HG03139 (cell line): ENCODE results near the gene KCNMB2.

Experiments used
- ATAC-seq: cut with Tn5 transposase; IDR thresholded peaks from one replicate; pipeline ENCODE4 v1.9.1; 2021; ENCODE audit not compliant: unreplicated experiment

Gene KCNMB2

DNA sequence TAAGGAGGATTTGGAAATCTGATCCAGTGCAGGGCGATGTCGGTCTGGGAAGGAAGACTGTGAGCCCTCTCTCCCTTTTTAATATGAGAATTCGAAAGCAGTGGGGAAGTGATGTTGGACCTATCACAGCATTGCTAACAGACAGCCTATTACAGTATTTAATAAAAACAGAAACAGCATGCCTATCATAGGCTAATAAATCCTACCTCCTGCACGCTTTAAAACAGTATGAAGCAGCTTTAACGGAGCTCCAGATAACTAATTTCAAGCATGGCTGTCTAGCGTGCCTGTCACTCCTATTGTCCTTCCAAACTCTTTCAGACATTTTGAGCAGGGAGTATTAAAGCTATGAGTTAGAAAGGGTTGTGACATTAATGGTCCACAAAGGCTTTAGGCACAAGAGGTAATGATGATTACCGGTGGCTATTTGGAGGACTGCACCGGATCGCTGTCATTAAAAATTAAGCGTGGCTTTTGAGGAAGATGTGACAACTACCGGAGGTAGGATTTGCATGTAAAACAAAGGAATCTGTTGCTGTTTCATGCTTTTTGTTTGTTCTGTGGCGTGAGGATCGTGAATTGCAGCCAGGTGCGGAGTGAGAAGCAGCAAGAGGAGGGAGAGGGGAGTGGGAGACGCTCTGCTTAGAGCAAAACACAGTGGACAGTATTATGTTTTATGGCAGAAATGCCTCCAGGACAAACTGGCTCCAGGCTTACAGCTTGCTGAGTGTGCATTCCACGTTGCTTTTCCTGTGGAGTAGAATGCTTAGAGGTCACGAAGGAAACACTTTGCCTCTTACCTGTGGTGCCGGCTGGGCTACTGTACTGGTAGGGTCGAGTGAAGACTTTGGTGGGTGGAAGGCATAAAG, at the start of gene KCNMB2:
Gene KCNMB2, plus strand, starts transcription at position 226 of the 869 bp plus-strand sequence.
- no peak for ATAC-seq

DNA sequence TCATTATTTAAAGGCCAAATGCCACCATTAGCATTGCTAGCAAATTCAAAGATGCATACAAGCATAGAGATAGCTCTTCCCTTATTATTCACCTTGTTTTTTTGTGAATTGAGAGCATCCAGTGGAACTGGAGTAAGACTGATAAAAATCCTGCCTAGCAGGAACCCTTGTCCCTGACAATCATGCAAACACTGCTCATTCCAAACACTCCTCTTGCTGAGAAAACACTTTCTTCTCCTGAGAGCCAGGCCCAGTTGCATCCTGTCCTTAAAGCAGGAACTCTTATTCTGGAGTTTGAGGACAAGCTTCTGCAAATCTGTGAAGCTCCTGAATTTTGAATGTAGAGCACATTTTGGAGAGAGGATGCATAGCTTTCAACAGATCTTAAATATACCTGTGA, 49.3 kb upstream of the KCNMB2 start:
- no peak for ATAC-seq

DNA sequence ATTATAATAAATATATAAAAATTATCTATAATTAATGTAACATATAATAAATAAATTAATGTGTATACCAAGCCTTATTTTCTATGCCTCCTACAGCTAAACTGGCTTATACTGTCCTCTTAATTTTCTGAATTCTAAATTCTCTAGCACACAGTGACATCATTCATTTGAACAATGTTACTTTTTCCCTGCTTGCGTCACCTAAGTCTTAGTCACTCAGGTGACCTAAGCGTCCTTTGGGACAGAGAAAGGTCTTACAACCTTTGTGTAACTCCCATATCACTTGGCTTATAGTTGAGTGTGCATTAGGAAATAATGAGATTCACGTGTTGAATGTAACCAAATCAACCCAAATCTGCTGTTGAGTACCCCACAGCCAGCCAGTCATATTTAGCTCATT, 48.5 kb upstream of the KCNMB2 start:
- no peak for ATAC-seq

DNA sequence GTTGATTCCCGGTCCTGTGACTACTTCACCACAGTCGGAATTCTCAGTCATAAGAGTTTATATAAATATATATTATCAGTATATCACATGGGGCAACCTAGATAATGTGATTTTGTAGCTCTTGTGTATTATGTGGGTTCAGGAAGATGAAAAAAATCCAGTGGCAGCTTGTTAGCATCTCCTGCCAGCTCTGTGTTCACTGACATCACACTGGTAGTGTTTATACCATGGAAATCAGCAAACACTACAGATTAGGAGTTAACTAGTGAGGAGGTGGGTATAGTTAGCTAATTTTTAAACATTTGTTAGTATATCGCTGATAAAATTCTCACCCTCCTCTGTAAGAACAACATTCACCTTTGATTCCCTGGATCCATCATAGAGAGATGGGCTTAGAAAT, 44.5 kb upstream of the KCNMB2 start:
- no peak for ATAC-seq

DNA sequence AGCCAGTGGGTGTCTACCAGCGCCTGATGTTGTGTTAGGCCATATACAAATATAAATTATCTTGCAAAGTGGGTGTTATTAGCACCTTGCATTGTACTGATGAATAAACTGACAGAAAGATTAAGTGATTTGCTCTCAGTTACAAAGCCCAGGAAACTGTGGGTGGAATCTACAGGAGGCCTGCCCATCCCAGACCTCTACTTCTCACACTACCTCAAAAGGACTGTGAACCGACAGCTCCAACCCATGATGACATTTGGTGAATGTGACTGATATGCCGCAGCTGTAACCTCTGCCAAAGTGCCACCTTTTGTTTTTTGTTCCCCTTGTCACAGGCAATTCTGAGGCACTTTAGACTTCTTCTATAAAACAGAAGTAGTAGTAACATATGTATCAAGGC, 43.7 kb upstream of the KCNMB2 start:
- no peak for ATAC-seq

DNA sequence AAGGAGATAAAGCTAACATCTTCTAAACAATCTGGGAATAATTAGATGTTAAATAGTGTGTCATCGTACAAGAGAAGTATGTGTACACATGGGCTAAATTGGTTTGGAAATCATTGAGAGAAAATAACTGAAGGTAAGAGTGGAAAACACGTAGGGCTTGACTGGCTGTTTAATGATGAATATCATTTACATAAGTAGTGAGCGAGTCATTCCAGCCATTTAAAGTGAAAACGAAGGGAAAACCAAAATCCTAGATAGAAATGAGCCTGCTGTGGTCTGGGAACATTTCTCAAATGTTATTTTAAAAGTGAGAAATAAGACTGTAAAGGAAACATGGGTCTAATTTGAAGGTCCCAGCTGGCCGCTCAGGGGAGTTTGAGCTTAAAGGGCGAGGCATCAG, 41.9 kb upstream of the KCNMB2 start:
- ATAC-seq: no peak

DNA sequence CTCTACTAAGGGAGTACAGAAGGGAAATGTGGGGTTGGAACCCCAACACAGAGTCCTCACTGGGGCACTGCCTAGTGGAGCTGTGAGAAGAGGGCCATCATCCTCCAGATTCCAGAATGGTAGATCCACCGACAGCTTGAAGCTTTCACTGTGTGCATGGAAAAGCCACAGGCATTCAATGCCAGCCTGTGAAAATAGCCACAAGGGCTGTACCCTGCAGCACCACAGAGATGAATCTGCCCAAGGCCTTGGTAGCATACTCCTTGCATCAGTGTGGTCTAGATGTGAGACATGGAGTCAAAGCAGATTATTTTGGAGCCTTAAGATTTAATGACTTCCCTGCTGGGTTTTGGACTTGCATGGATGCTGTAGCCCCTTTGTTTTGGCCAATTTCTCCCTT, 39.3 kb upstream of the KCNMB2 start:
- ATAC-seq: no peak

DNA sequence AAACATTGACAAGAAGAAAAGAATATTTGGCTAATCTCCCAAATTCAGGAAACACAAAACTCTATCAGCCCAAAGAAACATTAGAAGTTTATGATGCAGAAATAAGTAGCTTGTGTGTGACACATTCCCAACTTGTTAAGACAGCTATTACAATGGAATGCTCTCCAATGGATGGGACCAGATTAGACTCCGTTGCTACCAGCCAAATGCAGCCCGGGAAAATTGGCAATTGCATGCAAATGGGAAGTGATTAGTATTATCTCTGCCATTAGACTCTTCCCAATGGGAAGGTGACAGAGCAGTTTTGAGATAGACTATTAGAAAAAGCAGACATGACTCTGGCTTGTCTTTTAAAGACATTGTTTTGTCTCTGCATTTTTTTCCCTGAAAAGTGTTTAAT, 37.4 kb upstream of the KCNMB2 start:
- ATAC-seq: no peak

DNA sequence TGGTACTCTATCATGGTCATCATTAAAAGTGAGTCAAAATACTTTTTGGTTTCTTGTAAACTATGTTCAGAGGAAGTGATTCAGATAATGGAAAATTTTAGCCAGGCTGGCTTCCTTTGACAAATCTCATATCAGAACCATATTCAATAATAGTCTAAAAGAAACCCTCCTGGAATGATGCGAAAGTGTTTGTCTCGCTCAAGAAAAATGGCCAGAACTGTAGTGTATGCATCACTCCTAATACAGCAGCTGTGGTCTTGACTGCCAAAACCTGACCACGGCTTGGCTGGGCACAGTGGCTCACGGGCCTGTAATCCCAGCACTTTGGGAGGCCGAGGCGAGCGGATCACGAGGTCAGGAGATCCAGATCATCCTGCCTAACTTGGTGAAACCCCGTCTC, 35.6 kb upstream of the KCNMB2 start:
- ATAC-seq: no peak

DNA sequence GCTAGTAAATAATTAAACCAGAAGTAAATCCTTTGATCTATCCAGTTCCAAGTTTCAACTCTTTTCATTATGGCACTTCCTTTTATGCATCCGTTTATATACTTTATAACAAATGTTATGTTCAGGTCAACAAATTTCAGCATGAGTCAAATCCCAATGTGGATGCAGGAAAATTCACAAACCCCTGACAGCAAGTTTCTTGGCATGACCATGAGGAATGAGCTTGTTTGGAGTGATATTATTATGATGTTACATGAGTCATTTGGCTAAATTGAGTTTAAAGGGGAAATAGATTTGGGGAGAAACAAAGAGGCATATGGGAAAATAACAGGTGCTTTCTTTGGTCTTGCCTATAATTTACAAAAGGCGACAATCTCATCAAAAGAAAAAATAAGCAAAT, 32.1 kb upstream of the KCNMB2 start:
- ATAC-seq: no peak

DNA sequence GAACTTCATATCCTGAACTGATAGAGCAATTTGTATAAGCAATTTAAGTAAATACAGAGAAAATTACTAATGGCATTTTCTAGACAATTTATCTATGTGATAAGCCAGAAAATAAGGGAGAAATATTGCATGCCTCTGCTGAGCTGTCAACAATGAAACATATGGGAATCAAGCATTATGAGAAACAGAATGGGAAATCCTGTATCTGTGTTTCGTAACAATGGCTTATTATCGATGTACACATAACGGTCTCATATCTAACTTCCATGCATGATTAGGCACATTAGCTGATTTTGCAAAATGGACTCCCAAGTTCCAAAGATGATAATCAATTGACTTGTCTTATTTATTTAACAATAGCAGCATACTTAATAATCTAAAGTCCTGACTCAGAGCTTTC, 30.4 kb upstream of the KCNMB2 start:
- no peak for ATAC-seq

DNA sequence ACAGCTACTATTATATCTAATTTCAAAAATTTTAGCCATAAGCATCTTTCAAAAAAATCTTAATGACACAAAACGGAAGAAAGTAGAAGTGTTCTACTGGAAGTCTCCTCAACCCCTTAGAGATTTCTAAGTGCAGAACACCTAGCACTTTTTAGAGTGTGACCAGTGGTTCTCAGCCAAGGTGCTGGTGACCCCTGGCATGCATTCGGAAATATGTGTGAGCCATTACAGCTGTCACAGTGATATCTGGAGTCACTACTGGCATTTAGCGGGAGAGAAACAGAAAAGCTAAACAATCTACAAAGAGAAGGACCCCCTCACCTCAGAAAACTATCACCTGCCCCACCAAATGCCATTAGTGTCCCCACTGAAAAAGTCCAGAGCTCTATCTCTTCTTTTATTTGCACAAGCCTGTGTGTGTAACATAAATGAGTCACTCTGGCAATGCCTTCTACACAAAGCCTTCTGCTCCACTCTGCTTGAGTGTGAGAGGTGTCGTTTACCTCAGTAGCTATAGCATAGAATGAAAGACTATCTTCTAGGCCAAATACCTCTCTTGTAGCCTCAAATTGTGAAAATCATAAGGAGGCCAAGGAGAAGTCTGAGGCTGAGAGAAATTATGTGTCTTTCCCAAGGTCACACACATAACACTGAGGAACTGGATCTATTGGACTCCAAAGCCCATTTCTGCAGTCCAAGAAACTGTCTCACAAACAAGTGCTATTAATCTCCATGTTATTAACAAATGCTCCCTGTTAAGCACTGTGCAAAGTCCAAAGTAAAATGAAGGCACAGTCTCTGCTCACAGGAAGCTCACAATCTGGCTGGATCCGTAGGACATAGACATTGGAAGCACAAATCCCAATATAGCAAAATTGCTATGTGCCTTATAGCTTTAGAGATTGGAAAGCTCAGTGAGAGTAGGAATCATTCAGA, 28.5 kb upstream of the KCNMB2 start:
- no peak for ATAC-seq

DNA sequence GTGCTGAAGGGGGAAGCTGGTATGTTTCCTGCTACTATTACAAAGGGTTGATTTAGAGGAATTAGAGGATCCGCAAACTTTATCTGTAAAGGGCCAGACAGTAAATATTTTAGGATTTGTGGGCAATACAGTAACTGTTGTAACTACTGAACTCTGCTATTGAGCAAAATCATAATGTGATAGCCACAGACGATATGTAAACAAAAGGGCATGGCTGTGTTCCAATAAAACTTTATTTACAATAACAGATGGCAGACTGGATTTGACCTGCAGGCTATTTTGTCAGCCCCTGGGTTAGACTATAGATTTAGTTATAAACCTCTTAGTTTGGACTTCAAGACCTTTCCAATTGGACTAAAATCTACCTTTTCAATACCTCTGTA, 27.8 kb upstream of the KCNMB2 start:
- ATAC-seq: no peak

DNA sequence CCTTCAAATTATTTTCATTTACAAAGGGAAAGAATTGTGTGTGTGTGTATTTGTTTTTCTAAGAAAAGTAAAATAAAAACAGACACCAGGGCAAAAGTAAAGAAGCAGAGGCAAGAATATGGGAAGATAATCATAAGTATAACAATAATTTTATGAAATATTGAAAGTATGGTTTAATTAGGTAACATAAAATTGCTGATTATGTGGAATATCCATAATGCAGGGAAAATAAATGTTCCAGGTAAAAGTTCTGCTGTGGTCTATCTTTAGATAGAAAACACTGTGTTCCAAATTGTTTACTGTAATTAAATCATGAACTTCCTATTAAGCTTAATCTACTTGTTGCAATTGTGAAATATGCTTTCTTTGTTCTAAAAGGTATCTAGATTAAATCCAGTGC, 25.7 kb upstream of the KCNMB2 start:
- no peak for ATAC-seq

DNA sequence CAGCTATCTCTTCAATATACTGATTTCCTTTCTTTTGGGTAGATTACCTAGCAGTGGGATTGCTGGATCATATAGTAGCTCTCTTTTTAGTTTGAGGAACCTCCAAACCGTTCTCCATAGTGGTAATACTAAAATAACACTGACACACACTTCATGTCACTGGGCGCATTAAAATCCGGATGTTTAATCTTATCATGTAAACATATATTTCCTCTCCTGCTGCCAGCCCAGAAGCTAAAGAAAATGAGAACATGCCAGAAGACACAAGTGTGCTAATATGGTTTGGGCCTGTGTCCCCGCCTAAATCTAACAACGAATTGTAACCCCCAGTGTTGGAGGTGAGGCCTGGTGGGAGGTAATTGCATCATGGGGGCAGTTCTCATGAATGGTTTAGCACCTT, 23.6 kb upstream of the KCNMB2 start:
- ATAC-seq: no peak

DNA sequence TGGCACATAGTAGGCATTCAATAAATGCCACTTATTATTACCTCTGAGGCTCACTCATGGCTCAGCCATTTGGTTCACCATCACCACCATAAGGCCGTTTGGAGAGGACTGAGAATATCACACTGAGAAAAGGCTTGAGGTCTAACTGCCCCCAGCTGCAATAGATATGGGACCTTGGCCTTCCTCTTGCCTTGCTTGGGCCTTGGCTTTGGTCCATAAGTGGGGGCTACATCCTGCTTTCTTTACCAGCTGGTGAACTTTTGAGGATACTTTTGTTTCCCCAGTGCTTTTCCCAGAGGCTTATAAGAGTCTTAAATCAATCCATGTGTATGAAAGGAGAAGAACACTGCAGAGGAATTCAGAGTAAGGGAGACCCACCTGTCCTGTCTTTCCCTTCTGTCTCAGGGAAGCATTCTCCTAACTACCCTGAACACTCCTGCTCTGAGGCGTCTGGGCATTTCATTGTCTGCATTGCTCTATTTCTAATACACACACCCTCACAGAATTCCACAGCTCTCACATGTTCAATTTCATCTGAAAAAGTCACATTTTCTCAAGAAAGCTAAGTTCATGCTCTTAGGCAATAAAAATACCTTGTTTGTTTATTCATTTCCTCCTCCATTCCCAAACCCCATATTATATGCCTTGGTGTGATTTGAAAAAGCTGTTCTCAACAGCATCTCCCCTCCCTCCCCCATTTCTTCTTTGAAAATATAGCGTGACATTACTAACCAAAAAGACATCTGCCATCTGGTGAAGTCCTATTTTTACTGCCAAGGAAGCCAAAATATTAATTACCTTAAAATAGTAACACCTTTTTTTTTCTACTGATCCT, 22.5 kb upstream of the KCNMB2 start:
- no peak for ATAC-seq

DNA sequence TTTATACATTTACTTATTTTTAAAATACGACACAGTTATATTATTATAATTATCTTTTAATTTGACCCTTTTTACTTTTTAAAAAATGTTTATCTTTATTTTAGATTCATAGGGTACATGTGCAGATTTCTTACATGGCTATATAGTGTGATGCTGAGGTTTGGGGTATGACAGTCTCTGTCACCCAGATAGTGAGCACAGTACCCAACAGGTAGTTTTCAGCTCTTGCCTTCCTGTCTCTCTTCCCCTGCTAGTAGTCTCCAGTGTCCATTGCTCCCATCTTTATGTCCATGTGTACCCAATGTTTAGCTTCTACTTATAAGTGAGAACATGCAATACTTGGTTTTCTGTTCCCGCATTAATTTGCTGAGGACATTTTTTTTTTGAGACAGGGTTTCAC, 21.8 kb upstream of the KCNMB2 start:
- ATAC-seq: no peak

DNA sequence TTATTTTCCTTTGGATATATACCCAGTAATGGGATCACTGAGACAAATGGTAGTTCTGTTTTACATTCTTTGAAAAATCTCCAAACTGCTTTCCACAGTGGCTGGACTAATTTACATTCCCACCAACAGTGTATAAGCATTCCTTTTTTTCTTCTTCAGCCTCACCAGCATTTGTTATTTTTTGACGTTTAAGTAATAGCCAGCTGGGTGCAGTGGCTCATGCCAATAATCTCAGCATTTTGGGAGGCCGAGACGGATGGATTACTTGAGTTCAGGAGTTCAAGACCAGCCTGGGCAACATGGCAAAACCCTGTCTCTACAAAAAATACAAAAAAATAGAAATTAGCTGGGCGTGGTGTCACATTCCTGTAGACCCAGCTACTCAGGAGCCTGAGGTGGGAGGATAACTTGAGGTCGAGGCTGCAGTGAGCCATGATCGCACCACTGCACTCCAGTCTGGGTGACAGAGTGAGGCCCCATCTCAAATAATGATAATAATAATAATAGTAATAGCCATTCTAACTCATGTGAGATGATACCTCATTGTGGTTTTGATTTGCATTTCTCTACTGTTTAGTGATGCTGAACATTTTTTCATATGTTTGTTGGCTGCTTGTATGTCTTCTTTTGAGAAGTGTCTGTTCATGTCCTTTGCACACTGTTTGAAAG, 21.0 kb upstream of the KCNMB2 start:
- ATAC-seq: peak; percentile 33

DNA sequence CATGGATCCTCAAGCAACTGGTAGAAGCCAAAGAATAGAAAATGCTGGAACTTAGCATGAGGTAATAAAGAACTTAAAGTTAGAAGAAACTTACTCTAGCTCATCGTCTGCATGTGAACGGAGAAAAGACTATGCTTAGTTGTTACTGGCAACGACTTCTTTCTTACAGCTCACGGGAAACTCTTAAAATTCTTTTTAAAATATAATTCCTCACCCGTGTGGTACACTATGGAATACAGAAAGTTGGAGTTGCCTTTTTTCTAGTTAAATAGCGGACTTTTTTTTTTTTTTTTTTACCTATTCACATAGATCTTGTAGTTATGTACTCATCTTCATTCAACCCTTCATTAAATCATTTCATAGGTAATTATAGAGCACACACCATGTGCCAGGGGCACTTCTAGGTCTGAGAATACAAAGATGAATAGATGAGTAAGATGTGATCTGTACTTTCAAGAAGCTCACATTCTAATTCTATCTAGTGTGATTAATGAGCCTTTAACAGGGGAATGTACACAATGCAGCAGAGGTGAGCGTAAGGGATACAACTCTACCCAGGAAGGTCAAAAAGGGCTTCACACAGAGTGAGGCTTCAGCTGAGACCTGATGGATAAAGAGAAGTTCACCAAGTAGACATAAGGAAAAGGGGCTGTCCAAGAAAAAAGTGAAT, 18.4 kb upstream of the KCNMB2 start:
- no peak for ATAC-seq
